ENCODE data around the gene ZBTB12. TPM values are rescaled to one million over a fixed set of nuclear protein-coding genes. Genes with fewer than 3 reads are reported as not detected.

ZBTB12 gene
- total and polyA plus RNA-seq, 9 of the 15 experiments (the other 6 are each of a cell fraction or from before 2014, with no cell fraction given) = 0.03 to 12.4 (median 5.8) TPM; not detected in 1

DNA sequence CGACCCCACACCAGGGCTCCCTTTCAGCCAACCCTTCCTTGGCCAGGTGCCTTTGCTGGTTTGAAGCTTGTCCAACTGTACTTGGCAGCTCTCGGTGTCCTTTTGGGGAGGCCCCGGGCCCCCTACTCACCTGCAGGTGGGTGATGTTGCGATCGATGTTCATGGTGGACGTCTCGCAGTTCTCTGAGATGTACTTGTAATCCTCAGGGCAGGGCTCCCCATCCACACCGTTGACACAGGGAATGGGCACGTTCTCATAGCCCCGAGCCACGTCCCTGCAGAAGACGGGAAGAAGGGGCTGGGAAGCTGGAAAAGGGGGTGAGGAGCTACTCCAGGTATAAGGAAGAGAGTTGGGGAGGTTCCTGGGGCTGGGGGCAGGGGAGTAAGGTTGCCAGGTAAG, 18.2 kb downstream of the ZBTB12 start:
- no peaks in the 10 kb centered on the region for H3K79me2 ChIP-seq (ENCODE audit: control insufficient read depth, insufficient read depth, low read length)
- peaks cover 0 to 35% of the 10 kb centered on the region in 2 experiments; a peak in 2 of 5 replicates for H3K4me1 ChIP-seq (replicated peaks in 1 of 2; ENCODE audit: control insufficient read depth in 2 of 2, insufficient read depth in 2 of 2, low read length in 2 of 2)
- WGBS (ENCODE audit: insufficient coverage, low coverage, missing lambda C conversion rate) = 92% methylated on average over 12 of the region's 12 CpGs
- FAIRE-seq (no peak), DNase-seq (ENCODE audit: extremely low read depth in 1 of 4, low spot score in 3 of 4) (no peak), ATAC-seq (no peak)
- POLR2A ChIA-PET = interaction anchor here (0.6 to 1.6 kb wide), 5 partner anchors 10 to 219 kb away, joined by 3 to 8 read pairs (median 3); partner anchors contain the start of gene GPANK1
- no peak overlapping the region for H2AFZ ChIP-seq (ENCODE audit: low read depth, low read length)
- no peak overlapping the region for H3K9ac ChIP-seq (ENCODE audit: insufficient read depth in 1 of 2, low read depth in 2 of 2, low read length in 2 of 2)
- H4K20me1 ChIP-seq (replicated peaks; ENCODE audit: control insufficient read depth, insufficient read depth, low read length) = no peaks in the 10 kb centered on the region
- H3K4me3 ChIP-seq = no peak overlapping the region
- no peak for TF ChIP-seq ATF1 (CRISPR knock-in tag; IDR thresholded peaks at IDR 0.05)
- no peak for TF ChIP-seq ATF1 (tag; IDR thresholded peaks at IDR 0.05)
- 0 out of 2 replicates have a peak, but pooled peaks have one; percentile 6 for TF ChIP-seq RBFOX2 (IDR thresholded peaks at IDR 0.05; ENCODE audit: low read depth, low read length)
- no peak overlapping the region for H3K4me2 ChIP-seq (ENCODE audit: insufficient read depth, low read length)
- H3K27ac ChIP-seq (ENCODE audit: extremely low read depth, low read depth, low read length) = no peak overlapping the region
- no peaks in the 10 kb centered on the region for H3K9me1 ChIP-seq (ENCODE audit: control insufficient read depth, insufficient read depth, low read length)
- in situ Hi-C loops (cut with MboI) (no loop called here), intact Hi-C loops (cut with micrococcal nuclease) (no loop called here)
- H3K9me3 ChIP-seq (replicated peaks; ENCODE audit: control insufficient read depth, insufficient read depth, low read depth, low read length) = no peaks in the 10 kb centered on the region
- no peaks in the 10 kb centered on the region for H3K27me3 ChIP-seq (ENCODE audit: control insufficient read depth in 2 of 2, insufficient read depth in 2 of 2, low read length in 2 of 2)
- CTCF ChIA-PET (ENCODE audit: low intra/inter-chr PET ratio) = no interaction called here
- H3K36me3 ChIP-seq (ENCODE audit: control insufficient read depth, insufficient read depth, low read length) = peaks cover 87% of the 10 kb centered on the region; the same call in 2 of the 3 replicates
- BruUV-seq (replicated peaks) = no TSS peak

DNA sequence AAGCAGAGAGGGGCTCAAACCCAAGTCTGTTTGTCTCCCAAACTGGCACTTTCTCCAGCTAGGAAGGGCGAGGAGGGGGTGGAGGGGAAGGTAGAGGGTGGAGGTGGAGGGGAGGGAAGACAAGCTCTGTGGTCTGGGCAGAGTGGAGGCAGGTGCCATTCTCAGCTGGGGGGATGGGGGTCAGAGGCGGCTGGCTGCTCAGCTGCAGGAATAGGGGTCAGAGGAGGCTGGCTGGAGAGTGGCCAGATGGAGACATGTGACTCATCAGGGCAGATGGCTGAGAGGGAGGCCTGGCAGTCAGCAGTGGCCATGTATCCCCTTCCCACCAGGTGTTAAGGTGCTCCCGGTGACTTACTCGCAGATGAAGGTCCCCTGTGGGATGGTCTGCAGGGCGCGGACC, 19.5 kb downstream of the ZBTB12 start:
- Histone ChIP-seq H3K79me2 (ENCODE audit: control insufficient read depth, insufficient read depth, low read length) (no peaks in the 10 kb centered on the region), H3K9ac (ENCODE audit: insufficient read depth in 1 of 2, low read depth in 2 of 2, low read length in 2 of 2) (peak overlapping the region in 1 of 2 experiments; percentile 18; a peak in 1 of 4 replicates), H3K4me1 (replicated peaks in 1 of 2; ENCODE audit: control insufficient read depth in 2 of 2, insufficient read depth in 2 of 2, low read length in 2 of 2) (peaks cover 0 to 41% of the 10 kb centered on the region in 2 experiments; a peak in 2 of 5 replicates), H3K27me3 (ENCODE audit: control insufficient read depth in 2 of 2, insufficient read depth in 2 of 2, low read length in 2 of 2) (no peaks in the 10 kb centered on the region), H4K20me1 (replicated peaks; ENCODE audit: control insufficient read depth, insufficient read depth, low read length) (no peaks in the 10 kb centered on the region), H3K9me1 (ENCODE audit: control insufficient read depth, insufficient read depth, low read length) (no peaks in the 10 kb centered on the region), H3K4me2 (ENCODE audit: insufficient read depth, low read length) (no peak overlapping the region), H3K9me3 (replicated peaks; ENCODE audit: control insufficient read depth, insufficient read depth, low read depth, low read length) (no peaks in the 10 kb centered on the region), H3K27ac (ENCODE audit: extremely low read depth, low read depth, low read length) (no peak overlapping the region), H2AFZ (ENCODE audit: low read depth, low read length) (no peak overlapping the region), H3K4me3 (no peak overlapping the region), H3K36me3 (ENCODE audit: control insufficient read depth, insufficient read depth, low read length) (peaks cover 74% of the 10 kb centered on the region; the same call in 2 of the 3 replicates)
- ChIA-PET POLR2A (interaction anchor here (0.8 to 1.5 kb wide), 2 partner anchors 20 to 48 kb away, joined by 3 to 5 read pairs; partner anchors contain the start of gene ZBTB12), CTCF (ENCODE audit: low intra/inter-chr PET ratio) (no interaction called here)
- BruUV-seq (replicated peaks) = no TSS peak
- peak; percentile 37 for FAIRE-seq
- intact Hi-C loops (cut with micrococcal nuclease) (no loop called here), in situ Hi-C loops (cut with MboI) (no loop called here)
- TF ChIP-seq MLLT1 (IDR thresholded peaks at IDR 0.05) = no peak
- 0 out of 2 replicates have a peak, but pooled peaks have one; percentile 25 for TF ChIP-seq USF1 (CRISPR knock-in tag; IDR thresholded peaks at IDR 0.05)
- TF ChIP-seq CBX5 (IDR thresholded peaks at IDR 0.05; ENCODE audit: borderline replicate concordance, low read depth) = no peak
- TF ChIP-seq JUND (IDR thresholded peaks at IDR 0.05; ENCODE audit: borderline replicate concordance, low read depth, low read length) = no peak
- no peak for TF ChIP-seq JUND (tag; IDR thresholded peaks at IDR 0.05; ENCODE audit: borderline replicate concordance, low read depth, low read length)
- no peak for TF ChIP-seq ZNF12 (CRISPR knock-in tag; IDR thresholded peaks at IDR 0.05)
- peak in 1 of 4 experiments; percentile 35 for DNase-seq (ENCODE audit: extremely low read depth in 1 of 4, low spot score in 3 of 4)
- ATAC-seq = no peak
- 87% methylated on average over 6 of the region's 6 CpGs for WGBS (ENCODE audit: insufficient coverage, low coverage, missing lambda C conversion rate)
